Bronchial smooth muscle cell (primary cell): ENCODE results near the gene WDR49. TPM values are rescaled to one million over a fixed set of nuclear protein-coding genes. Genes with fewer than 3 reads are reported as not detected.

Source experiments
- total RNA-seq: library from RNA; depleted of rRNA; stranded (reverse); fragments of >200 nt; gene quantifications from 2 replicates; pipeline ENCODE4 v1.2.1, GENCODE V29; 2014

WDR49 gene
- under 0.01 and 0.17 TPM in 2 replicates for total RNA-seq

GRCh38 chr3:167653760-167654159 is at the start of gene WDR49:
Gene WDR49 (minus strand): TSS chr3:167653942. CDS start chr3:167653425, 517 bp downstream.

DNA sequence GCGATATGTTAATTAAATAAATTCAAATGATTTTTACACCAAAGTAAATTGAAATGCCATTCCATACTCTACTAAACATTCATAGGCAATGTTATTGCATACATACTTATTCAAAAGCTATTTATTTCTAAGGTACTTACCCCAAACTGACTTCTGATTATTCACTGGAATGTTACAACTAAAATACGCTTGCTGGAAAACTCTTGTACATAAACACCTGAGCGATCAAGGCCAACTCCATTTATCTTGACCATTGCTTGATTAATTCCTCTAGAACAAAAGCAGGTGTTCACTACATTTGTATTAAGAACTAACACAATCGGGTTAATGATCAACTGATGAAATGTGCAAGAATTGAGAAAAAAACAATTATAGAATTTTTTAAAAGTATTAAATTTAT is 179.9 kb downstream of the WDR49 start, which contains the start of gene SERPINI2:
Gene SERPINI2, minus strand, starts transcription at position 180 of the 400 bp plus-strand sequence. CDS start 2,208 bp downstream, outside the sequence.

Other genes starting within 250 kb of the WDR49 start
- not detected in 2 replicates for gene SERPINI2, start 179.9 kb downstream of the WDR49 start, total RNA-seq
- gene PDCD10, start 81.0 kb upstream of the WDR49 start, total RNA-seq = 22.8 and 38.1 TPM in 2 replicates
- 2.3 and 6.1 TPM in 2 replicates for gene SERPINI1, start 81.8 kb upstream of the WDR49 start, total RNA-seq